Stomach (tissue), 9 donors: ENCODE data around the gene NID2. TPM values are rescaled to one million over a fixed set of nuclear protein-coding genes. Genes with fewer than 3 reads are reported as not detected.

ENCODE experiments used
- DNase-seq, 2 donors: peaks; one replicate each; pipeline versions ENCODE4 v3.0.0 to v3.0.0-alpha.2; 2013 to 2019
- H3K27ac ChIP-seq, 5 donors: fragments of 200-600 bp in 4 of 5; sonication (generic) in 4 of 5; one replicate each; pipeline ENCODE4 v1.5.1; 2013 to 2019; ENCODE audit warnings: mild to moderate bottlenecking in 1 of 5, moderate library complexity in 1 of 5
- H3K27me3 ChIP-seq, 3 donors: fragments of 200-600 bp; sonication (generic); one replicate each; pipeline ENCODE4 v1.5.1; 2017 to 2019; ENCODE audit warnings: mixed run types in 1 of 3
- H3K36me3 ChIP-seq, 4 donors: fragments of 200-600 bp; sonication (generic); 1 replicate in 3 of 4; 2 replicates in 1 of 4; pipeline ENCODE4 v1.5.1; 2016 to 2019
- H3K4me1 ChIP-seq, 4 donors: fragments of 200-600 bp; sonication (generic); one replicate each; pipeline ENCODE4 v1.5.1; 2016 to 2019
- H3K4me3 ChIP-seq, 4 donors: fragments of 200-600 bp; sonication (generic) in 3 of 4; one replicate each; pipeline ENCODE4 v1.5.1; 2016 to 2019; ENCODE audit warnings: mild to moderate bottlenecking in 1 of 4
- H3K9me3 ChIP-seq, 4 donors: fragments of 200-600 bp; sonication (generic); one replicate each; pipeline ENCODE4 v1.5.1; 2016 to 2019
- CTCF ChIP-seq, 7 experiments: fragments of 450-650 bp in 4 of 7; fragments of 200-600 bp in 3 of 7; sonication (generic) in 3 of 7; IDR thresholded peaks; one replicate each; pipeline ENCODE4 v1.5.1; 2016 to 2019; ENCODE audit warnings: antibody characterized with exemption in 7 of 7, control low read depth in 2 of 7, mild to moderate bottlenecking in 1 of 7
- EP300 ChIP-seq: sonication (generic); formaldehyde crosslinking; IDR thresholded peaks from one replicate; pipeline ENCODE4 v1.6.1; 2017; ENCODE audit warnings: antibody characterized with exemption
- POLR2A ChIP-seq, 4 donors: fragments of 450-650 bp; IDR thresholded peaks; one replicate each; pipeline ENCODE4 v1.6.1; 2016; ENCODE audit warnings: antibody characterized with exemption in 4 of 4, control low read depth in 2 of 4, mild to moderate bottlenecking in 1 of 4, moderate library complexity in 1 of 4
- POLR2AphosphoS5 ChIP-seq, 3 donors: sonication (generic); formaldehyde crosslinking; IDR thresholded peaks; one replicate each; pipeline ENCODE4 v1.6.1; 2016; ENCODE audit warnings: antibody characterized with exemption in 3 of 3
- WGBS, 5 donors: extraction: QIAGEN DNeasy Blood & Tissue Kit in 3 of 5; methylation state at CpG; one replicate each; pipeline versions ENCODE4 v1.1.5 to v1.1.7; 2013 to 2018; 5-methylcytosine and 5-hydroxymethylcytosine counted together
- intact Hi-C: fragments of 100-400 bp; cut with DNase I; formaldehyde crosslinking; loops from one replicate; pipeline ENCODE4 v1.15.1; 2023; ENCODE audit warnings: low total_unique reads
- polyA plus RNA-seq, 3 donors: library from polyadenylated mRNA; stranded (reverse); fragments of 200-250 nt; gene quantifications; one replicate each; pipeline ENCODE4 v1.2.3, GENCODE V29; 2013
- total RNA-seq, 5 donors: library from RNA; depleted of rRNA; stranded (reverse); fragments of >200 nt; gene quantifications; one replicate each; pipeline versions ENCODE4 v1.1.0 to v1.2.3, GENCODE V29; 2014 to 2016
- donor health status: healthy with polysubstance abuse.
- donor health status: Bipolar disorder and iron deficiency.
- donor health status: healthy.

NID2 gene
- total and polyA plus RNA-seq, 8 donors, result 1.7 to 67.0 (median 14.2) TPM

GRCh38 chr14:52112336-52113018 lies 43.6 kb upstream of the NID2 start:
- no peaks in the 10 kb centered on the region for H3K27me3 ChIP-seq
- intact Hi-C loops, result no loop called here
- no peaks in the 10 kb centered on the region for H3K36me3 ChIP-seq
- H3K9me3 ChIP-seq, result no peaks in the 10 kb centered on the region
- peaks cover 0 to under 1% (median 0%) of the 10 kb centered on the region in 4 donors for H3K4me1 ChIP-seq
- no peak for DNase-seq
- TF ChIP-seq CTCF (IDR thresholded peaks at IDR 0.05), result no peak
- no peak for TF ChIP-seq POLR2AphosphoS5 (IDR thresholded peaks at IDR 0.05)
- no peak for TF ChIP-seq EP300
- TF ChIP-seq POLR2A (IDR thresholded peaks at IDR 0.05), result no peak
- H3K4me3 ChIP-seq, result no peak overlapping the region
- H3K27ac ChIP-seq, result no peak overlapping the region

- WGBS, 5 donors, result 80 to 89% (median 84%) methylated on average over 4 of the region's 4 CpGs
- H3K27me3 ChIP-seq, result no peaks in the 10 kb centered on the region
- no peak for TF ChIP-seq POLR2A (IDR thresholded peaks at IDR 0.05)
- no peak for TF ChIP-seq POLR2AphosphoS5 (IDR thresholded peaks at IDR 0.05)
- no peak for TF ChIP-seq EP300
- no peak for TF ChIP-seq CTCF (IDR thresholded peaks at IDR 0.05)
- no peak for DNase-seq
- no peak overlapping the region for H3K27ac ChIP-seq
- no peaks in the 10 kb centered on the region for H3K36me3 ChIP-seq
- H3K4me1 ChIP-seq, result peaks cover 0 to 10% (median 3%) of the 10 kb centered on the region in 4 donors
- intact Hi-C loops, result no loop called here
- H3K9me3 ChIP-seq, result no peaks in the 10 kb centered on the region
- H3K4me3 ChIP-seq, result no peak overlapping the region
Observed at GRCh38 chr14:52111583-52111982, 42.7 kb upstream of the NID2 start.

- no peaks in the 10 kb centered on the region for H3K9me3 ChIP-seq
- TF ChIP-seq POLR2A (IDR thresholded peaks at IDR 0.05) (no peak), CTCF (IDR thresholded peaks at IDR 0.05) (no peak), POLR2AphosphoS5 (IDR thresholded peaks at IDR 0.05) (no peak), EP300 (no peak)
- H3K27me3 ChIP-seq, result no peaks in the 10 kb centered on the region
- intact Hi-C loops, result no loop called here
- no peak for DNase-seq
- WGBS, 5 donors, result 67 to 90% (median 70%) methylated on average over 5 of the region's 5 CpGs
- H3K36me3 ChIP-seq, result no peaks in the 10 kb centered on the region
- H3K4me1 ChIP-seq, result peaks cover 0 to 13% (median 4%) of the 10 kb centered on the region in 4 donors
- no peak overlapping the region for H3K27ac ChIP-seq
- H3K4me3 ChIP-seq, result no peak overlapping the region
Observed at GRCh38 chr14:52110441-52111086, 41.7 kb upstream of the NID2 start.

GRCh38 chr14:52108823-52109222 lies 40.0 kb upstream of the NID2 start:
- Histone ChIP-seq H3K4me3 (no peak overlapping the region), H3K9me3 (no peaks in the 10 kb centered on the region), H3K27ac (no peak overlapping the region), H3K4me1 (peaks cover 0 to 13% (median 4%) of the 10 kb centered on the region in 4 donors), H3K27me3 (no peaks in the 10 kb centered on the region), H3K36me3 (no peaks in the 10 kb centered on the region)
- no peak for TF ChIP-seq POLR2AphosphoS5 (IDR thresholded peaks at IDR 0.05)
- TF ChIP-seq POLR2A (IDR thresholded peaks at IDR 0.05), result no peak
- no peak for TF ChIP-seq EP300
- TF ChIP-seq CTCF (IDR thresholded peaks at IDR 0.05), result no peak
- intact Hi-C loops, result no loop called here
- no peak for DNase-seq
- WGBS, 5 donors, result 87 to 100% (median 94%) methylated on average over 1 of the region's 1 CpG
